Mucosa of descending colon (tissue), 3 donors: ENCODE measurements around the gene STAT5B. TPM values are rescaled to one million over a fixed set of nuclear protein-coding genes. Genes with fewer than 3 reads are reported as not detected.
"Not testable (repeated sequence)": the region's sequence is repeated elsewhere in the genome, so short reads cannot be mapped to it uniquely, and the experiment has no call there.

Experiments
- ATAC-seq: fragments of 200-7000 bp; cut with Tn5 transposase; one replicate; pipeline ENCODE4 v1.9.1; 2020; ENCODE audit warnings: mild to moderate bottlenecking, moderate library complexity
- DNase-seq, 3 donors: peaks; one replicate each; pipeline ENCODE4 v3.0.0-alpha.2; 2020
- H3K36me3 ChIP-seq: fragments of 200-600 bp; one replicate; pipeline ENCODE4 v1.8.0; 2021; ENCODE audit warnings: low read depth, mild to moderate bottlenecking
- H3K4me1 ChIP-seq: fragments of 200-600 bp; one replicate; pipeline ENCODE4 v1.8.0; 2021; ENCODE audit warnings: low read depth, mild to moderate bottlenecking
- H3K4me3 ChIP-seq: fragments of 200-600 bp; one replicate; pipeline ENCODE4 v1.8.0; 2021; ENCODE audit warnings: mild to moderate bottlenecking
- H3K9me3 ChIP-seq: fragments of 200-600 bp; one replicate; pipeline ENCODE4 v1.8.0; 2021; ENCODE audit warnings: mild to moderate bottlenecking
- CTCF ChIP-seq: fragments of 200-600 bp; IDR thresholded peaks from one replicate; pipeline ENCODE4 v1.8.0; 2022; ENCODE audit warnings: antibody characterized with exemption, mild to moderate bottlenecking
- intact Hi-C, 2 donors: fragments of 100-400 bp; cut with DNase I in 1 of 2; cut with micrococcal nuclease in 1 of 2; formaldehyde crosslinking; loops; one replicate each; pipeline versions ENCODE4 v1.11.0 to v1.11.1; 2022; cut with DNase I, micrococcal nuclease
- total RNA-seq, 3 donors: library from RNA; stranded (reverse); fragmentation: NEBNext Ultra II Directional in 2 of 3; extraction: Animal tissue kit (Norgen Biotek cat#: 25700) in 2 of 3; gene quantifications; one replicate each; pipeline versions ENCODE4 v1.2.1 to v1.2.4, GENCODE V29; 2021 to 2023
- donor health status: DM: no; HTN: no; CAD: no; lungs with moderate emphysema.
- donor health status: DM: no; HTN: no; CAD: no.
- donor health status: DM: no; HTN: yes; CAD: no.

STAT5B gene
- total RNA-seq, 3 donors from 2014 or later, result 30.1 to 93.0 (median 32.2) TPM

GRCh38 chr17:42309142-42309541, 33.0 kb upstream of the STAT5B start:
- no peak for TF ChIP-seq CTCF
- Histone ChIP-seq H3K4me3 (no peak overlapping the region), H3K36me3 (no peaks in the 10 kb centered on the region), H3K4me1 (peaks cover 14% of the 10 kb centered on the region), H3K9me3 (no peaks in the 10 kb centered on the region)
- ATAC-seq (no peak), DNase-seq (no peak)
- intact Hi-C loops, result no loop called here

GRCh38 chr17:42308446-42308845, 32.3 kb upstream of the STAT5B start:
- TF ChIP-seq CTCF, result no peak
- ATAC-seq (no peak), DNase-seq (no peak)
- peaks cover 14% of the 10 kb centered on the region for H3K4me1 ChIP-seq
- no peak overlapping the region for H3K4me3 ChIP-seq
- intact Hi-C loops, result no loop called here
- H3K36me3 ChIP-seq, result no peaks in the 10 kb centered on the region
- no peaks in the 10 kb centered on the region for H3K9me3 ChIP-seq

GRCh38 chr17:42307362-42307927, 31.3 kb upstream of the STAT5B start:
- peaks cover 11% of the 10 kb centered on the region for H3K4me1 ChIP-seq
- ATAC-seq (no peak), DNase-seq (no peak)
- no peaks in the 10 kb centered on the region for H3K36me3 ChIP-seq
- intact Hi-C loops, result no loop called here
- TF ChIP-seq CTCF, result no peak
- no peak overlapping the region for H3K4me3 ChIP-seq
- H3K9me3 ChIP-seq, result no peaks in the 10 kb centered on the region

- intact Hi-C loops, result no loop called here
- Histone ChIP-seq H3K36me3 (no peaks in the 10 kb centered on the region), H3K4me3 (no peak overlapping the region), H3K9me3 (no peaks in the 10 kb centered on the region), H3K4me1 (peaks cover 3% of the 10 kb centered on the region)
- ATAC-seq, result no peak
- TF ChIP-seq CTCF, result no peak
- no peak for DNase-seq
Measured at GRCh38 chr17:42306385-42306667, 30.1 kb upstream of the STAT5B start.

- no peak for ATAC-seq
- intact Hi-C loops, result no loop called here
Measured at GRCh38 chr17:42305543-42306384, 29.6 kb upstream of the STAT5B start.

GRCh38 chr17:42305031-42305330, 28.8 kb upstream of the STAT5B start:
- H3K4me1 ChIP-seq, H3K36me3 ChIP-seq, ATAC-seq, H3K4me3 ChIP-seq, intact Hi-C loops, DNase-seq, H3K9me3 ChIP-seq: not testable (repeated sequence)

More at GRCh38 chr17:42305543-42306384, 29.6 kb upstream of the STAT5B start:
- no peak for DNase-seq
- Histone ChIP-seq H3K4me3 (no peak overlapping the region), H3K4me1 (no peaks in the 10 kb centered on the region), H3K9me3 (no peaks in the 10 kb centered on the region), H3K36me3 (no peaks in the 10 kb centered on the region)
- no peak for TF ChIP-seq CTCF
